Measurements from ENCODE around the gene MAGOH. TPM values are rescaled to one million over a fixed set of nuclear protein-coding genes. Genes with fewer than 3 reads are reported as not detected.

MAGOH gene
- total and polyA plus RNA-seq, 2 donors (not counting 3 experiments of a cell fraction or from before 2014, with no cell fraction given): 25.9 to 60.1 TPM

- dilution Hi-C loops (cut with MboI; ENCODE audit: extremely low pct_ligation_motif_present, low sequenced_read_pairs): no loop called here
- no peaks in the 10 kb centered on the region for H4K20me1 ChIP-seq (replicated peaks; ENCODE audit: control insufficient read depth, extremely low read depth, insufficient read depth, low read length)
- FAIRE-seq (no peak), DNase-seq (ENCODE audit: low read depth, low spot score) (no peak)
- no peak overlapping the region for H2AFZ ChIP-seq (ENCODE audit: low read depth, low read length)
- no peak overlapping the region for H3K4me3 ChIP-seq (replicated peaks in 1 of 3; ENCODE audit: insufficient read depth in 1 of 3, low read depth in 1 of 3, low read length in 3 of 3)
- no peak for TF ChIP-seq MYC (IDR thresholded peaks at IDR 0.05; ENCODE audit: low read depth, low read length)
- H3K79me2 ChIP-seq (ENCODE audit: control insufficient read depth, insufficient read depth, low read length): no peaks in the 10 kb centered on the region
- no peaks in the 10 kb centered on the region for H3K27me3 ChIP-seq (ENCODE audit: control insufficient read depth in 2 of 2, insufficient read depth in 2 of 2, low read length in 2 of 2)
- H3K4me2 ChIP-seq (ENCODE audit: insufficient read depth, low read length): no peak overlapping the region
- H3K36me3 ChIP-seq (ENCODE audit: control insufficient read depth in 2 of 2, extremely low read depth in 1 of 2, insufficient read depth in 2 of 2, low read length in 2 of 2): peaks cover 0 to 4% of the 10 kb centered on the region in 2 experiments
- no peaks in the 10 kb centered on the region for H3K4me1 ChIP-seq (ENCODE audit: control insufficient read depth, extremely low read depth, insufficient read depth, low read length)
- BruUV-seq (replicated peaks): no TSS peak
- no peaks in the 10 kb centered on the region for H3K9me3 ChIP-seq (replicated peaks; ENCODE audit: control insufficient read depth, insufficient read depth, low read length)
- ChIA-PET POLR2A (no interaction called here), CTCF (interaction anchor here (6.9 kb wide), 1 partner anchor 119 kb away, joined by 49 read pairs; no protein-coding TSS in a partner anchor)
- intact Hi-C loops (cut with micrococcal nuclease): no loop called here
- no peak overlapping the region for H3K27ac ChIP-seq (ENCODE audit: insufficient read depth, low read depth, low read length)
- no peaks in the 10 kb centered on the region for H3K9me1 ChIP-seq (replicated peaks; ENCODE audit: control insufficient read depth, extremely low read depth, insufficient read depth, low read length)
- no peak overlapping the region for H3K9ac ChIP-seq (replicated peaks; ENCODE audit: extremely low read depth, insufficient read depth, low read length)
Observed at GRCh38 chr1:53274026-53274425, 35.7 kb upstream of the MAGOH start.

- intact Hi-C loops (cut with micrococcal nuclease): no loop called here
- dilution Hi-C loops (cut with MboI; ENCODE audit: extremely low pct_ligation_motif_present, low sequenced_read_pairs): no loop called here
- Histone ChIP-seq H3K27ac (ENCODE audit: insufficient read depth, low read depth, low read length) (no peak overlapping the region), H3K9me1 (replicated peaks; ENCODE audit: control insufficient read depth, extremely low read depth, insufficient read depth, low read length) (no peaks in the 10 kb centered on the region), H3K79me2 (ENCODE audit: control insufficient read depth, insufficient read depth, low read length) (no peaks in the 10 kb centered on the region), H3K36me3 (ENCODE audit: control insufficient read depth in 2 of 2, extremely low read depth in 1 of 2, insufficient read depth in 2 of 2, low read length in 2 of 2) (peaks cover 0 to 4% of the 10 kb centered on the region in 2 experiments), H3K4me1 (ENCODE audit: control insufficient read depth, extremely low read depth, insufficient read depth, low read length) (no peaks in the 10 kb centered on the region), H3K4me3 (replicated peaks in 1 of 3; ENCODE audit: insufficient read depth in 1 of 3, low read depth in 1 of 3, low read length in 3 of 3) (no peak overlapping the region), H3K9me3 (replicated peaks; ENCODE audit: control insufficient read depth, insufficient read depth, low read length) (no peaks in the 10 kb centered on the region), H3K4me2 (ENCODE audit: insufficient read depth, low read length) (no peak overlapping the region), H3K27me3 (ENCODE audit: control insufficient read depth in 2 of 2, insufficient read depth in 2 of 2, low read length in 2 of 2) (no peaks in the 10 kb centered on the region), H3K9ac (replicated peaks; ENCODE audit: extremely low read depth, insufficient read depth, low read length) (no peak overlapping the region), H4K20me1 (replicated peaks; ENCODE audit: control insufficient read depth, extremely low read depth, insufficient read depth, low read length) (no peaks in the 10 kb centered on the region), H2AFZ (ENCODE audit: low read depth, low read length) (no peak overlapping the region)
- ChIA-PET POLR2A (no interaction called here), CTCF (interaction anchor here (6.9 kb wide), 1 partner anchor 119 kb away, joined by 49 read pairs; no protein-coding TSS in a partner anchor)
- TF ChIP-seq POLR2AphosphoS5 (IDR thresholded peaks at IDR 0.05; ENCODE audit: insufficient read depth, low read depth, low read length) (no peak), POLR2A (IDR thresholded peaks at IDR 0.05; ENCODE audit: low read depth, low read length) (no peak), EZH2 (IDR thresholded peaks at IDR 0.05; ENCODE audit: borderline replicate concordance, low read depth, low read length, severe bottlenecking) (no peak), MAX (IDR thresholded peaks at IDR 0.05; ENCODE audit: insufficient read depth, insufficient read length) (no peak), GATA2 (IDR thresholded peaks at IDR 0.05; ENCODE audit: insufficient read depth, insufficient read length, low read depth, low read length) (no peak), MYC (IDR thresholded peaks at IDR 0.05; ENCODE audit: low read depth, low read length) (no peak), JUN (IDR thresholded peaks at IDR 0.05; ENCODE audit: borderline replicate concordance, insufficient read depth, insufficient read length, low read depth) (no peak)
- FAIRE-seq (no peak), DNase-seq (ENCODE audit: low read depth, low spot score) (no peak)
- no TSS peak for BruUV-seq (replicated peaks)
Observed at GRCh38 chr1:53273526-53273925, 35.2 kb upstream of the MAGOH start.
